ENCODE data around the gene DTNA.
"Not testable (repeated sequence)": the region's sequence is repeated elsewhere in the genome, so short reads cannot be mapped to it uniquely, and the experiment has no call there.

Gene DTNA

DNA sequence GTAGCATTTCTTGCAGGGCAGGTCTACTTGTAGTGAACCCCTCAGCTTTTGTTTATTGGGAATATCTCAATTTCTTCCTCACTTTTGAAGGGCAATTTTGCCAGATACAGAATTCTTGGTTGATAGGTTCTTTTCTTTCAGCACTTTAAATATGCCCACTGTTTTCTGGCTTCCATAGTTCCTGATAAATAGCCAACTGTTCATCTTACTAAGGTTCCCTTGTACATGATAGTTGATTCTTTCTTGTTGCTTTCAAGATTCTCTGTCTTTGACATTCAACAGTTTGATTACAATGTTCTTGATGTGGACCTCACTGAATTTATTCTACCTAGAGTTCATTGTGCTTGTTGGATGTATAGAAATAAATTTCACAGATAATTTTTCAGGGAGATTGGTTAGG lies 183.1 kb downstream of the DTNA start:
- Histone ChIP-seq H3K9me3 (ENCODE audit: severe bottlenecking) (no peaks in the 10 kb centered on the region), H3K4me3 (ENCODE audit: low read depth, low read length) (no peak overlapping the region), H3K27ac (no peak overlapping the region), H3K27me3 (ENCODE audit: insufficient read depth, low read depth, severe bottlenecking) (no peaks in the 10 kb centered on the region), H3K36me3 (no peaks in the 10 kb centered on the region)
- no peak for DNase-seq
- TF ChIP-seq, protein P1, sequence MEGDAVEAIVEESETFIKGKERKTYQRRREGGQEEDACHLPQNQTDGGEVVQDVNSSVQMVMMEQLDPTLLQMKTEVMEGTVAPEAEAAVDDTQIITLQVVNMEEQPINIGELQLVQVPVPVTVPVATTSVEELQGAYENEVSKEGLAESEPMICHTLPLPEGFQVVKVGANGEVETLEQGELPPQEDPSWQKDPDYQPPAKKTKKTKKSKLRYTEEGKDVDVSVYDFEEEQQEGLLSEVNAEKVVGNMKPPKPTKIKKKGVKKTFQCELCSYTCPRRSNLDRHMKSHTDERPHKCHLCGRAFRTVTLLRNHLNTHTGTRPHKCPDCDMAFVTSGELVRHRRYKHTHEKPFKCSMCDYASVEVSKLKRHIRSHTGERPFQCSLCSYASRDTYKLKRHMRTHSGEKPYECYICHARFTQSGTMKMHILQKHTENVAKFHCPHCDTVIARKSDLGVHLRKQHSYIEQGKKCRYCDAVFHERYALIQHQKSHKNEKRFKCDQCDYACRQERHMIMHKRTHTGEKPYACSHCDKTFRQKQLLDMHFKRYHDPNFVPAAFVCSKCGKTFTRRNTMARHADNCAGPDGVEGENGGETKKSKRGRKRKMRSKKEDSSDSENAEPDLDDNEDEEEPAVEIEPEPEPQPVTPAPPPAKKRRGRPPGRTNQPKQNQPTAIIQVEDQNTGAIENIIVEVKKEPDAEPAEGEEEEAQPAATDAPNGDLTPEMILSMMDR (IDR thresholded peaks at IDR 0.05; ENCODE audit: low read depth, low read length): no peak

DNA sequence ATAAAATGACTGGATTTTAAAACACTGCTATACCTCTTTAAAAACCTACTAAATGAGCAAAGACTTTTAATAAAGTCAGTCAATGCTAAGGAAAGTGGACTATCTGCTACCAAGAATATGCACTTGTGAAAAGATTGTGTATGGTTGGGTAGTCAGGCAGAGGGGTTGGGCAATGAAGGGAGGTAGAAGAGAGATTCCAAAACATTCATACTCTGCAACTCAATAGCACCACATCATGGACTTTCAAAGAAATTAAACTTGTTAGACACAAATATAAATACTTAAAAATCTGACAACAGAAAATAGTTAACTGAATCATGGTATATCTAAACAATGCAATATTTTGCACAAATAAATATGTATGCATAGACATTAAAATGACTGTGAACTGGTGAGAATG lies 191.2 kb downstream of the DTNA start:
- Histone ChIP-seq H3K36me3 (no peaks in the 10 kb centered on the region), H3K9me3 (ENCODE audit: severe bottlenecking) (no peaks in the 10 kb centered on the region), H3K4me3 (ENCODE audit: low read depth, low read length) (no peak overlapping the region), H3K27ac (no peak overlapping the region), H3K27me3 (ENCODE audit: insufficient read depth, low read depth, severe bottlenecking) (peaks cover 2% of the 10 kb centered on the region)
- no peak for DNase-seq
- TF ChIP-seq, protein P1 (IDR thresholded peaks at IDR 0.05; ENCODE audit: low read depth, low read length): no peak

DNA sequence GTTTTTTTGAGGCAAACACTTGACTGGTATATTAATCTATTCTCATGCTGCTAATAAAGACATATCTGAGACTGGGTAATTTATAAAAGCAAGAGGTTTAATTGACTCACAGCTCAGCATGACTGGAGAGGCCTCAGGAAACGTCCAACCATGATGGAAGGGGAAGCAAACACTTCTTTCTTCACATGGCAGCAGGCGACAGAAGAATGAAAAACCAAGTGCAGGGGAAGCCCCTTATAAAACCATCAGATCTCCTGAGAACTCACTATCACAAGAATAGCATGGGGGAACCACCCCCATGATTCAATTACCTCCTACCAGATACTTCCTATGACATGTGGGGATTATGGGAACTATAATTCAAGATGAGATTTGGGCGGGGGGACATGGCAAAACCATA lies 194.9 kb downstream of the DTNA start:
- DNase-seq: no peak
- Histone ChIP-seq H3K27me3 (ENCODE audit: insufficient read depth, low read depth, severe bottlenecking) (peaks cover 2% of the 10 kb centered on the region), H3K27ac (no peak overlapping the region), H3K36me3 (no peaks in the 10 kb centered on the region), H3K4me3 (ENCODE audit: low read depth, low read length) (no peak overlapping the region), H3K9me3 (ENCODE audit: severe bottlenecking) (no peaks in the 10 kb centered on the region)
- TF ChIP-seq, protein P1 (IDR thresholded peaks at IDR 0.05; ENCODE audit: low read depth, low read length): no peak

DNA sequence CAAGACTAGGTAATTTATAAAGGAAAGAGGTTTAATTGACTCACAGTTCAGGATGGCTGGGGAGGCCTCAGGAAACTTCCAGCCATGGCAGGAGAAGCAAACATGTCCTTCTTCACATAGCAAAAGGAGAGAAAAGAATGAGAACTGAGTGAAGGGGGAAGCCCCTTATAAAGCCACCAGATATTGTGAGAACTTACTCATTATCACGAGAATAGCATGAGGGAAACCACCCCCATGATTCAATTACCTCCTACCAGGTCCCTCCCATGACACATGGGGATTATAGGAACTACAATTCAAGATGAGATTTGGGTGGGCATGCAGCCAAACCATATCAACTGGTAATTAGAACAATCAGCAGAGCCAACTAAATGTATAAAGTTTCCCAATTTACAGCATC lies 196.9 kb downstream of the DTNA start:
- not testable (repeated sequence) for H3K36me3 ChIP-seq; H3K27me3 ChIP-seq (ENCODE audit: insufficient read depth, low read depth, severe bottlenecking); DNase-seq; H3K4me3 ChIP-seq (ENCODE audit: low read depth, low read length); H3K9me3 ChIP-seq (ENCODE audit: severe bottlenecking); H3K27ac ChIP-seq

DNA sequence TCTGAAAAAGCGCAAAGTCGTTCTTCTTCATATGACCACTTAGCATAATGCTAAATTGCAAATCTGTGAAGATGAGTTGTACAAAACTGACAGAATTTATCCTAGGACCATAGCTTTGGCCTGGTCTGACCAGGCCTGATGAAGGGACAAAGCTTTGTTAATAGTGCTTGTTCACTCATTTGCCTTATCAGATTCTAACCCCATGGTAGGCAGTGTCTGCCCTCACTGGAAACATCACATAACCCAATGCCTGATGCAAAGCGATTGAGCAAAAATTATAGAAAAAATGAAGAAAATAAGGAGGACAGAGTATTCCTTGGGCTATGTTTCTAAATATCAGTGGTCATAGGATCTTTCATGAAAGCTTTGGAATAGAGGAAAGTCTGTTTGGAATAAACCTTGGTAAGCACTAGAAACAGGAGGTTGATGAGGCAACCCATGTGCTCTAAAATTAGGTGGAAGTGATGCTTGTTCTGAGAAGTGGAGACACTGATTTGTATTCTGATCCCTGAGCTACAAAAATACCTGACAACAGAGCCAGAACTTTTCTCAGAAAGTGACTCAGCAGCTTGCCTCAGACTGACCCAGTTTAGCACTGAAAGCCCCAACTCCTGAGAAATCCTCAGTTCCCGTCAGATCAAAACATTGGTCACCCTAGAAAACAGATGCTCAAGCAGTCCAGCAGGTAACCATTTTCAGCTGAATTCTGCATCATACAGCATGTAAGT lies 199.7 kb downstream of the DTNA start:
- TF ChIP-seq, protein P1 (IDR thresholded peaks at IDR 0.05; ENCODE audit: low read depth, low read length): no peak
- Histone ChIP-seq H3K9me3 (ENCODE audit: severe bottlenecking) (no peaks in the 10 kb centered on the region), H3K36me3 (no peaks in the 10 kb centered on the region), H3K27me3 (ENCODE audit: insufficient read depth, low read depth, severe bottlenecking) (no peaks in the 10 kb centered on the region), H3K27ac (no peak overlapping the region), H3K4me3 (ENCODE audit: low read depth, low read length) (no peak overlapping the region)
- DNase-seq: no peak

DNA sequence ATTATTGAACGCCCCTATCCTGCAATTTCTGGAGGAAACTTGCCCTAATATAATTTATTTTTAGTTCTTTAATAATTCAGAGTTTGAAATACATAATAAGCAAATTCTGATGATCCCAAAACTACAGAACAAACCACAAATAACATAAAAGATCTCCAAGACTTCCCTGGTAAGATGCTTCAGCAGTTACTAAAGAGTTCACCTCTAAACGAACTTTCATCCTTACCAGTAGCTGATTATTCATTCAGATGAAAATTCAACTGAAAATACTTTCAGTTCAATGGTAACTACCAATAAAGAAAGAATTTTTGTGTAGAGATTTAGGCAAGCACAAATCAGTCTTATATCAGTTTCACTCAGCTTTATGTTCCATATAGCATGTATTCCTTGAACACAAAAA lies 201.0 kb downstream of the DTNA start:
- no peak overlapping the region for H3K4me3 ChIP-seq (ENCODE audit: low read depth, low read length)
- no peak overlapping the region for H3K27ac ChIP-seq
- H3K27me3 ChIP-seq (ENCODE audit: insufficient read depth, low read depth, severe bottlenecking): no peaks in the 10 kb centered on the region
- TF ChIP-seq, protein P1 (IDR thresholded peaks at IDR 0.05; ENCODE audit: low read depth, low read length): no peak
- DNase-seq: no peak
- no peaks in the 10 kb centered on the region for H3K36me3 ChIP-seq
- no peaks in the 10 kb centered on the region for H3K9me3 ChIP-seq (ENCODE audit: severe bottlenecking)
